ENCODE measurements around the gene PTH1R.

The PTH1R gene

DNA sequence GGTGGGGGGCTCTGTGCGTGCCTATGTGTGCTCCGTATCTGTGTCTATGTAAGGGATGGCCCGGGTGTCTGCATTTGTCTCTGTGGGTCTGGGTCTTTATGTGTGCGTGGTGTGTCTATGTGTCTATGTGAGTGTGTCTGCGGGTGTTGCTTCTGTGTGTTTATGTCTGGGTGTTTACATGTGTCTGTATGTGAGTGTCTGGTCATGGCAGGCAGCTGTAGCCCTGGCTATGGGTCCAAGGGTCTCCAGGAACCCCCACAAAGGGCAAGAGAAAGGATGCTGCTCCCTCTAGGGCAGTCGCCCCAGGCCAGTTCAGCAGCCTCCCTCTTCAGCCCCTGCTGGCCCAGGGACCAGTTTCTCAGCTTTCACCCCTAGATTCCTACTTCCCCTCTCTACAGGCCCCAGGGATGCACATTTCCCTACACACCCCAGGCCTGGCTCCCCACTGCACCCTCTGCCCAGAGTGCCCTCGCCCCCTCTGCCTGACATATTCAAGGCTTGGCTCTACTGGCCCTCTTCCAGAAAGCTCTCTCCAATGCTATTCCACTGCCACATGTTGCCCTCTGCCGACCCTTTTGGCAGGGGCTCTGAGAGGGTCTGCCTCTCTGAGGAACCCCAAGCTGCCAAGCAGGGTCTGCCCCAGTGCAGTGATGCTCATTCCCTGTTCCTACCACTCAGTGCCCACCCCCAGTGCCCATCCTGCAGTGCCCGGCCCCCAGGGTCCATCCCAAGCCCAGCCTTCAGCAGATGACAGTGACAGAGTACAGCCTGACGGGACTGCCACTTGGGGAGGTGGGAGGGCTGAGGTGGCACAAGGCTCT is 13.2 kb upstream of the PTH1R start:
- no peak for DNase-seq (ENCODE audit: low read depth in 2 of 2)

GRCh38 chr3:46865031-46865507 is 12.5 kb upstream of the PTH1R start:
- no peak for DNase-seq (ENCODE audit: low read depth in 2 of 2)

DNA sequence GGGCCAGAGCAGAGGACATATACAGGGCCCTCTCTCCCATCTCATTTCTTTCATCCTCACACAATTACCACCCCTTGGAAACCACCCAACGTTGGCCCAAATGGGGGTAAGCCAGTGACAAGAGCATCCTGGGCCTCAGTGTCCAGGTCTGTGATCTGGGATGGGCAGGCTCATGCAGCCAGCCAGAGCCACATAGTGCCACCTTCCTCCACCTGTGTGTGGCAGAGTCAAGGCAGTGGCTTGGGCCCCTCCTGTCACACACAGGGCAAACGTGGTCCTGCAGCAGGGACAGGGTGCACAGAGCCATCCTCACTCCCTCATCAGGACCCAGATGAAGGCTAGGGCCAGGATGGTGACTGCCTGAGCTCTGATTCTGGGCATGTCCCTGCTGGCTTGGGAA is 12.0 kb upstream of the PTH1R start:
- no peak for DNase-seq (ENCODE audit: low read depth in 2 of 2)

- no peak for DNase-seq (ENCODE audit: low read depth in 2 of 2)
These were observed 11.4 kb upstream of the PTH1R start for GRCh38 chr3:46866032-46866595.

GRCh38 chr3:46866720-46867549 is 10.6 kb upstream of the PTH1R start:
- DNase-seq (ENCODE audit: low read depth in 2 of 2), result peak; percentile 55 to 86

- no peak for DNase-seq (ENCODE audit: low read depth in 2 of 2)
These were observed 10.0 kb upstream of the PTH1R start for GRCh38 chr3:46867550-46867898.

DNA sequence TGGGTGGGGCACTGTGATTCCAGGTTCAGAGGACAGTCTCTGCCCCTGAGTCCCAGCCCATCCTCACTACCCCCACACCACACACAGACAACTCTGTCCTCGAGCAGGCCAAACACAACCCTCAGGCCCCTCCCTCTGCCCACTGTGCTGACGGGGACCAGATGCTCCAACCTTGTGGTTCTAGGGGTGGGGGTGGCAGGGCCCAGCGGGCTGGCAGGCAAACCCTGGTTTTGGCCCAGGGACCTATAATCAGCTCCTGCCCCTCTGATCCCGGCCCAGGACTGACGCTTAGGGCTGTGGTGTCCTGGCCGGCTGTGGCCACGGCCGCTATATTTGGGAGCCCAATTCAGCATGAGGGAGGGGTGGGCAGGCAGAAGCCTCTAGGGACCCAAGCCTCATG is 9.2 kb upstream of the PTH1R start:
- no peak for DNase-seq (ENCODE audit: low read depth in 2 of 2)

- no peak for DNase-seq (ENCODE audit: low read depth in 2 of 2)
These were observed 8.6 kb upstream of the PTH1R start for GRCh38 chr3:46868948-46869347.

GRCh38 chr3:46869440-46869839 is 8.1 kb upstream of the PTH1R start:
- DNase-seq (ENCODE audit: low read depth in 2 of 2), result no peak

GRCh38 chr3:46870651-46871050 is 6.9 kb upstream of the PTH1R start:
- no peak for DNase-seq (ENCODE audit: low read depth in 2 of 2)

GRCh38 chr3:46871222-46871621 is 6.3 kb upstream of the PTH1R start:
- DNase-seq (ENCODE audit: low read depth in 2 of 2), result no peak

- DNase-seq (ENCODE audit: low read depth in 2 of 2), result no peak
These were observed 4.0 kb upstream of the PTH1R start for GRCh38 chr3:46873521-46873920.

- no peak for DNase-seq (ENCODE audit: low read depth in 2 of 2)
These were observed 3.1 kb upstream of the PTH1R start for GRCh38 chr3:46874430-46874829.

DNA sequence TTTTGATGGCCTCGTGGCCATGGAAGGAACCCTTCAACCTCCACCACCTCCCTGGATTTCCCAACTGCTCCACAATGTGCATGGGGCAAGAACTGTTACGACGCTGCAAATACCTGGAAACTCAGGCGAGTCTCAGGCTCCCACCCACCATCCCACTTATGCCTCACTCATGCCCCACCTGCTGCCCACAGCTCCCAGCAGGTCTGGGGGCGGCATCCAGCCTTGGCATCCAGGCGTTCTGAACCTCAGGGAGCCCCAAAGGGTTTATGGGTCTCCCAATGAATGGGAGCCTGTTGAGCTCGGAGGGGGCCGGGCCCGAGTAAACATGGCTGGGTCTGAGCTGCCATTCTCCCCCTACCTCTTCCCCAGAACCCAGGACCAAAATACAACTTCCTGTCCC is 2.0 kb upstream of the PTH1R start:
- DNase-seq (ENCODE audit: low read depth in 2 of 2), result no peak

- no peak for DNase-seq (ENCODE audit: low read depth in 2 of 2)
These were observed 914 bp upstream of the PTH1R start for GRCh38 chr3:46876313-46877300.

DNA sequence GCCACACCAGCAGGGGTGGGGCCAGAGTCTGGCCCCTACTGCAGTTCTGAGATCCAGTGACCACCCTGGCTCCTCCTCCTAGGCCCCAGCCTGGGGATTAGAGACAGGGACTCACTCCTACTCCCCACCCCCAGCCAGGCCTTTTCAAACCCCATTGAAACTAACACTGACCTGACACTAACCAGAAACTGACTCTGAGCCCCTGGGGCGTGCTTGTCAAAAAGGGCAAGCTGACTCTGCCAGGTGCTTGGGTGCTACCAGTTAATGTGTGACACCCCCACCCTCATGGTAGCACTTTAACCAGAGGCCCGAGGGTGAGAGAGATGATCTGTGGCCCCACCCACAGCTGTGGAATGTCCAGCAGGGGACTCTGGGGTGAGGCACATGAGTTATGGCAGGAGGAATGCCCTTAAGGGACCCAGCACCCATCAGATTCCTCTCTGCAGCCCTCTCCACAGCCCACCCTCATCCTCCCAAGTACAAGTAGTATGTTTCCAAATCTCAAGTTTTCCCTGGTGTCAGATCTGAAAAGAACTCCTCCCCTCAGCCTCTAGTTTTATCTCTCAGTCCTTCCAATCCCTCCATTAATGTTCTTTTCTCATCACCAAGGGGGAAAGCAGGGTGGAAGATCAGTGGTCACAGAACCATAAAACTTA is 1.4 kb downstream of the PTH1R start:
- no peak for DNase-seq (ENCODE audit: low read depth in 2 of 2)

GRCh38 chr3:46880884-46881595 is 3.5 kb downstream of the PTH1R start:
- DNase-seq (ENCODE audit: low read depth in 2 of 2), result no peak

DNA sequence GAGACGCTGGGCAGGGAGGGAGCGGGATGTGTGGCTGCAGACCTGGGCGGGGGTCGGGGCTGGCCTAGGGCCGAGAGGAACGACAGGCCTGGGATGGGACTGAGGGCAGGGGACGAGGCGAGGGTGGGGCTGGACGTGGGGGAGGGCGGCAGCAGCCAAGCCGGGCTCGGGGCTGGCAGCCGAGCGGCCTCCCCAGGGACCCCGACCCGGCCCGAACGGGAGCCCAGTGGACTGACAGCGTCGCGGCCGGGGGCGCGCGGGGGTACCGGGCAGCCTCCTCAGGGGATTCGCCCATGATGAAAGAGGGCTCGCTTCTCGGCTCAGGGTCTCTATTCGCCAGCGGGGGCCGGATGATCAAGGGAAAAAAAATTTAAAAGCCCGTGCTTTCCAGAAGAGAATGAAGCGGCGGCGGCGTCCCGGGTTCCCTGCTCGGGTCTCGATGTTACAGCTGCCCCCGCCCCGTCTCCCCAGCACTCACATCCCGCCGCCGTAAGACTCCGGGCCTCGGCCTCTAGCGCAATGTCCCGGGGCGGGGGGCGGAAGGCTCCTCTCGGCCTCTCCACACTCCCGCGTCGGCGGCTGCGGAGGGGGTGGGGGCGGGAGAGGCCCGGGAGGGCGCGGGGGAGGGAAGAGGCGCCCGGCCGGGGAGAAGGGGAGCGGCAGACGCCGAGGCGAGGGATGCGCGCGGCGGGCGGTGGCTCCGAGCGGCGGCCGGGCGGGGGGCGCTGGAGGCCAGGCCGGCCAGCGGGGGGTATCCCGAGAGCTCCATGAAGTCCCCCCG is 4.3 kb downstream of the PTH1R start:
- no peak for DNase-seq (ENCODE audit: low read depth in 2 of 2)

GRCh38 chr3:46882377-46883053 is 5.0 kb downstream of the PTH1R start:
- no peak for DNase-seq (ENCODE audit: low read depth in 2 of 2)
